GM18505 (cell line): ENCODE results near the gene TNFRSF8.

Experiments
- ATAC-seq: cut with Tn5 transposase; IDR thresholded peaks from one replicate; pipeline ENCODE4 v1.9.1; 2021; ENCODE audit not compliant: unreplicated experiment
- POLR2A ChIP-seq: IDR thresholded peaks from 4 replicates; pipeline ENCODE4 v1.6.1; 2011; ENCODE audit warnings: borderline replicate concordance; ENCODE audit not compliant: insufficient read depth, insufficient read length; ENCODE audit errors: extremely low read depth

TNFRSF8 gene

DNA sequence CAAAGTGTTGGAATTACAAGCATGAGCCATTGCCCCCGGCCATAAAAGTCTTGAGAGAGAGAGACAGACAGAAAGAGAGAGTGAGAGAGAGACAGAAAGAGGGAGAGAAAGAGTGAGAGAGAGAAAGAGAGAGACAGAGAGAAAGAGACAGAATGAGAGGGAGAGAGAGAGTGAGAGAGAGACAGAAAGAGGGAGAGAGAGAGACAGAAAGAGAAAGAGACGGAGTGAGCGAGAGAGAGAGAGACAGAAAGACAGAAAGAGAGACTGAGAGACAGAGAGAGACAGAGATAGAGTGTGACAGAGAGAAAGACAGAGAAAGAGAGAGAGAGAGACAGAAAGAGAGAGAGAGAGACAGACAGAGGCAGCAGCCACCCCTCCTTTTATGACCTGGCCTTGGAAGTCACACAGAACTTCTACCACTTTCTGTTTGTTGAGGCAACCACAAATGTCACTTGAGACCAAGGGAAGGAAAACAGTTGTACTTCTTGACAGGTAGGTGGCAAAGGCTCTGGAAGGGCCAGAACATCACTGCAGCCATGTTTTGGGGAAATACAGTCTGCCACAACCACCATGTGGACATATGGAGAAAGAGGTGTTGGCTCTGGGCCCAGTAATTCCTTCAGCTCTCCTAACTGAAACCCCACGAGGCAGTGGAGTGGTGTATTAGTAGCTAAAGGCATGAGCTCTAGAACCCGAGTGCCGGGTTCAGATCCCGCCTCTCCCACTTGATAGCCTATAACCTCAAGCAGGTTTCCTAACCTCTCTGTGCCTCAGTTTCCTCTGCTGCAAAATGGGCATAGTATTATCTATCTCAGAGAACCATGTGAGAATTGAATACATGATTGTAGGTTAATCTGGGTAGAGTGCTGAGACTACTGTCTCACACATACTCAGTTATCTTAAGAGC is 50.6 kb downstream of the TNFRSF8 start:
- no peak for TF ChIP-seq POLR2A
- no peak for ATAC-seq

- no peak for TF ChIP-seq POLR2A
- ATAC-seq = no peak
Observed at GRCh38 chr1:12114340-12114683, 51.2 kb downstream of the TNFRSF8 start.

GRCh38 chr1:12114916-12115315 is 51.8 kb downstream of the TNFRSF8 start:
- ATAC-seq = no peak
- TF ChIP-seq POLR2A = no peak

DNA sequence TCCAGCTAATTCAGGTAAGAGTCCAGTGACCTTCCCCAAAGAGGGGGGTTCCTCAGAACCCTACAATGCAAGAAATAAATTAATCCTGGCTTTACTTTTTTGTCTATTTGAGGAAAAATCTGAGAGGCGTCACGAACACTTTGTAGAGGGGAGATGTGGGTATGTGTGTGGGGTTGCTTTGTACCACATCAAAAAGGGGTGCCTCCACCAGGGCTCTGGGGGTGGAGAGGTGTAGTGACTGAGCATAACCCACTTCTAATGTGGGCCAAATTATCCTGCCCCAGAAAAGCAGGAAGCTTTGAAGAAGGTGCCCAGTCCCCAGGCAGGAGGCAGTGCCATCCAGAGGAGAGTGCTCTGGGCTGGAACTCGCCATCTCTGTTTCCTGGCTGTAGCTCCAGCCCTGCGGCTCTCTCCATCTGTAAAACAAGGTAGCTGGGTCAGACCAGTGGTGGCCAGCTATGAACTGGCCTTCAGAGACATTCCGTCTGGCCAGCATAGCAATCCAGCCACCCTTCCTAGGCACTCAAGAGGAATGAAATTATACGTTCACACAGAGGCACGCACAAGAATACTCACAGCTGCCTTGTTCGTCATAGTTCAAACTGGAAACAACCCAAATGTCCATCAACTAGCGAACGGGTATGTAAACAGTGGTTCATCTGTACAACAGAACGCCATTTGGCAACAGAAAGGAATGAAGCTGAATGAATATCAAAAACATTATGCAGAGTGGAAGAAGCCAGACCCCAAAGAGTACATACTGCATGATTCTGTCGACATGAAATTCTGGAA is 58.3 kb downstream of the TNFRSF8 start:
- TF ChIP-seq POLR2A = peak; percentile 29

GRCh38 chr1:12123172-12123571 is 60.1 kb downstream of the TNFRSF8 start:
- TF ChIP-seq POLR2A = no peak
- no peak for ATAC-seq

More for the DNA sequence above, 58.3 kb downstream of the TNFRSF8 start:
- ATAC-seq = no peak

GRCh38 chr1:12124693-12125421 is 61.8 kb downstream of the TNFRSF8 start:
- no peak for ATAC-seq
- peak; percentile 15 for TF ChIP-seq POLR2A

DNA sequence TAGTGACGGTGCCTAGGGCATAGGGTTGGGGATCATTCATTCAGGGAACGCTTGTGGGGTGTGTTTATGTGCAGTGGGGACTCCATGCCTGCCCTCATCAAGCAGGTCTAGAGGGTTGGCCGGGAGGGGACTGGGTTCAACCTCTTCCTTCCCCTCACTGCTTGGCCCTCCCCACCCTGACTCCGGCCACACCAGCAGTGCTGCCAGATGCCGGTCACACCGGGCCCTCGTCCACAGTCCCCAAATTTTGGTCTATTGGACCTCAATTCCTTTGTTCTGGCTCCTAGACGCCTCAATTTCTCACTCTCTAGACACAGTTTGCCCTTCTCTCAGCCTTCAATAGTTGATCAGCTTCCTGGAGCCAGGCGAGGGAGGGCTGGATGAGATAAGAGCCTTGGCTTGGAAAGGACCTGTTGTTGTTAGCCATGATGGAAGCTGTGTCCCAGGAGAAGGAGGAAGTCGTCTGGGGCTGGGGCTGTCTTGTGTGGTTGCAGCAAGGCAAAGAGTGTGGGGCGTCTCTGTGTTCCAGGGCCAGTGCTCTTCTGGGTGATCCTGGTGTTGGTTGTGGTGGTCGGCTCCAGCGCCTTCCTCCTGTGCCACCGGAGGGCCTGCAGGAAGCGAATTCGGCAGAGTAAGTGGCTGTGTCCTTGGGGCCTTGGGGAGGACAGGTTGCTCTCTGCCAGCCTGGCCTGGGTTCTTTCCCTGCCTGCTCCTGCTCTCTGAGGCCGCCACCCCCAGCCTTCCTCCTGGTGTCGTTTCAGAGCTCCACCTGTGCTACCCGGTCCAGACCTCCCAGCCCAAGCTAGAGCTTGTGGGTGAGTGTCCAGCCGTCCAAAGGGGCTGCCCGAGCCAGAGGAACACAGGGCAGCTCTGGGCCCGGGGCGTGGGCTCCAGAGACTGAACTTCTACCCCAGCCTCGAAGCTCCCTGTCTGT is 62.6 kb downstream of the TNFRSF8 start:
- no peak for TF ChIP-seq POLR2A
- ATAC-seq = no peak

DNA sequence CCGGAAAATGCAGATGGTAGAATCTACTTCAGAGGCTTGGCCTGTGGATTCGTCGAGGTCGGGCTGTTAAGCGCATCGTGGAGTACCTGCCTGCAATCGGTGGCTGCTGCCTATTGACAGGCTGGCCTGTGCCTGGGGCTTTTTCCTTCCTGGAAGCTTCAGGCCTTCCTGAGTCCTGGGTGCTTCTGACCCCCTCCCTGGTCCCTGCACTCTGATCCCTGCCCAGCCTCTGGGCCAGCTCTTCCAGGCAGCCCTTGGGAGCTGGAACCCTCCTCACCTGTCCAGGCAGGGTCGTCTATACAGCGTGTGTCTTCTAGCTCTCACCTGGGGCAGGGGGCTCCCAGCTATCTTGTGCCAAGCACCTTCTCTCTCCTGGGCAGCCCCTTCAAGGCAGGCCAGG is 63.7 kb downstream of the TNFRSF8 start:
- ATAC-seq = no peak
- TF ChIP-seq POLR2A = no peak

GRCh38 chr1:12127206-12127810 is 64.2 kb downstream of the TNFRSF8 start:
- no peak for TF ChIP-seq POLR2A
- ATAC-seq = no peak

DNA sequence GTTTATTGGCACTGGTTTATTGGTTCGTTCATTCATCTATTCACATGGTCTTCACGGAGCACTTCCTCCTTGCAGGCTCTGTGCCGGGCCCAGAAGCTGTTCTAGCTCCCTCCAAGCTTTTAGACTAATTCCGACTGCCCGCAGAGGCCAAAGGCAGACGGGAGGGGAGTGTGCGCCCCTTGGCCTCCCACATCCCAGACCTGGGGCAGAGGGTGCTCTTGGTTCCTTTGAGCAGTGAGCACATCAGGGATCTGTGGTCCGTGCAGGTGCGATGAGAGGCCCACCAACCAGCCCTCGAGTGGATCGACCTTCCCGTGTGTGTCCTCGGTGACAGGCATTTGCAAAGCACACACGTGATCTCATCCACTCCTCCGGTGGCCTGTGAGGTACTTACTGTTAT is 65.0 kb downstream of the TNFRSF8 start:
- TF ChIP-seq POLR2A = peak; percentile 44
- ATAC-seq = no peak

- no peak for TF ChIP-seq POLR2A
- ATAC-seq = no peak
Observed at GRCh38 chr1:12129624-12130023, 66.5 kb downstream of the TNFRSF8 start.
